Testis (tissue), 2 donors: Measurements from ENCODE around the gene ENKD1.

Experiments
- CTCF ChIP-seq, 3 experiments: fragments of 450-650 bp in 2 of 3; fragments of 200-600 bp in 1 of 3; sonication (generic) in 1 of 3; IDR thresholded peaks; one replicate each; pipeline ENCODE4 v1.5.1; 2016 to 2019; ENCODE audit warnings: antibody characterized with exemption in 3 of 3, mild to moderate bottlenecking in 2 of 3, moderate library complexity in 1 of 3
- POLR2A ChIP-seq: fragments of 450-650 bp; IDR thresholded peaks from one replicate; pipeline ENCODE4 v1.6.1; 2017; ENCODE audit warnings: antibody characterized with exemption, mild to moderate bottlenecking, moderate library complexity

- TF ChIP-seq CTCF (IDR thresholded peaks at IDR 0.05) = no peak
- TF ChIP-seq POLR2A = no peak
These were observed 9.4 kb upstream of the ENKD1 start for GRCh38 chr16:67675999-67676398.
